CD14-positive monocyte (primary cell): Measurements from ENCODE around the gene PRXL2B. TPM values are rescaled to one million over a fixed set of nuclear protein-coding genes. Genes with fewer than 3 reads are reported as not detected.

Experiments
- DNase-seq, 3 donors: peaks; one replicate each; pipeline ENCODE4 v3.0.0-alpha.2; 2011 to 2022
- H2AFZ ChIP-seq: 2 replicates; pipeline ENCODE4 v1.6.0; 2012; ENCODE audit warnings: mild to moderate bottlenecking, low read depth, low read length, inconsistent platforms; ENCODE audit not compliant: insufficient read depth, poor library complexity, severe bottlenecking
- H3K27ac ChIP-seq, 2 donors: 1 replicate in 1 of 2; 2 replicates in 1 of 2; pipeline ENCODE4 v1.5.1; 2012 to 2013; ENCODE audit warnings: low read length in 2 of 2, control low read depth in 1 of 2, inconsistent platforms in 1 of 2, low read depth in 1 of 2, mild to moderate bottlenecking in 1 of 2
- H3K27me3 ChIP-seq, 2 donors: one replicate each; pipeline versions ENCODE4 v1.6.0 to v1.6.1; 2011 to 2013; ENCODE audit warnings: low read length in 2 of 2; ENCODE audit not compliant: control insufficient read depth in 2 of 2, insufficient read depth in 2 of 2
- H3K36me3 ChIP-seq, 2 donors: replicated peaks in 1 of 2; 1 replicate in 1 of 2; 2 replicates in 1 of 2; pipeline versions ENCODE4 v1.5.1 to v1.6.1; 2012 to 2013; ENCODE audit warnings: low read length in 2 of 2, control low read depth in 1 of 2, inconsistent platforms in 1 of 2, mild to moderate bottlenecking in 1 of 2; ENCODE audit not compliant: insufficient read depth in 2 of 2, control insufficient read depth in 1 of 2
- H3K4me1 ChIP-seq, 2 donors: 1 replicate in 1 of 2; 2 replicates in 1 of 2; pipeline versions ENCODE4 v1.5.1 to v1.6.1; 2012 to 2013; ENCODE audit warnings: low read length in 2 of 2, control low read depth in 1 of 2, inconsistent platforms in 1 of 2, mild to moderate bottlenecking in 1 of 2, moderate library complexity in 1 of 2; ENCODE audit not compliant: insufficient read depth in 2 of 2, control insufficient read depth in 1 of 2
- H3K4me2 ChIP-seq: replicated peaks from 2 replicates; pipeline ENCODE3; 2012; ENCODE audit warnings: low read length, moderate library complexity, mild to moderate bottlenecking; ENCODE audit not compliant: poor library complexity, severe bottlenecking; ENCODE audit errors: extremely low read depth
- H3K4me3 ChIP-seq, 3 experiments: fragments of 200-600 bp in 1 of 3; sonication (generic) in 1 of 3; replicated peaks in 1 of 3; 1 replicate in 2 of 3; 2 replicates in 1 of 3; pipeline ENCODE4 v1.5.1; 2011 to 2013; ENCODE audit warnings: low read length in 3 of 3, mild to moderate bottlenecking in 3 of 3, control low read depth in 2 of 3, low read depth in 2 of 3, inconsistent platforms in 1 of 3, moderate library complexity in 1 of 3
- H3K79me2 ChIP-seq: 2 replicates; pipeline ENCODE4 v1.6.0; 2012; ENCODE audit warnings: mild to moderate bottlenecking, control low read depth, inconsistent platforms, low read length, moderate library complexity; ENCODE audit not compliant: insufficient read depth
- H3K9ac ChIP-seq: 2 replicates; pipeline ENCODE4 v1.6.0; 2017; ENCODE audit warnings: low read length, mild to moderate bottlenecking; ENCODE audit not compliant: insufficient read depth, poor library complexity, severe bottlenecking
- H3K9me3 ChIP-seq, 2 donors: replicated peaks in 1 of 2; 1 replicate in 1 of 2; 2 replicates in 1 of 2; pipeline versions ENCODE4 v1.5.1 to v1.6.1; 2012 to 2013; ENCODE audit warnings: low read length in 2 of 2, control low read depth in 1 of 2; ENCODE audit not compliant: control insufficient read depth in 1 of 2, insufficient read depth in 1 of 2
- H4K20me1 ChIP-seq: 2 replicates; pipeline ENCODE4 v1.6.0; 2012; ENCODE audit warnings: mild to moderate bottlenecking, low read length, control low read depth, moderate library complexity; ENCODE audit not compliant: insufficient read depth
- H3K27ac Mint-ChIP-seq, 7 donors: one replicate each; pipeline ENCODE4 v1.8.0; 2020; ENCODE audit warnings: mild to moderate bottlenecking in 7 of 7, mixed read lengths in 7 of 7, moderate library complexity in 6 of 7, inconsistent platforms in 2 of 7
- H3K27me3 Mint-ChIP-seq, 3 donors: one replicate each; pipeline ENCODE4 v1.8.0; 2021 to 2022; ENCODE audit warnings: low read depth in 3 of 3, mild to moderate bottlenecking in 3 of 3, mixed read lengths in 3 of 3, moderate library complexity in 3 of 3, inconsistent platforms in 1 of 3
- H3K36me3 Mint-ChIP-seq, 2 donors: one replicate each; pipeline ENCODE4 v1.8.0; 2020; ENCODE audit warnings: mixed read lengths in 2 of 2, inconsistent platforms in 1 of 2, mild to moderate bottlenecking in 1 of 2
- H3K4me1 Mint-ChIP-seq: one replicate; pipeline ENCODE4 v1.8.0; 2020; ENCODE audit warnings: mild to moderate bottlenecking, mixed read lengths
- H3K4me3 Mint-ChIP-seq, 2 donors: one replicate each; pipeline ENCODE4 v1.8.0; 2020; ENCODE audit warnings: mild to moderate bottlenecking in 2 of 2, mixed read lengths in 2 of 2, moderate library complexity in 1 of 2
- H3K9me3 Mint-ChIP-seq, 7 donors: one replicate each; pipeline ENCODE4 v1.8.0; 2020 to 2022; ENCODE audit warnings: mixed read lengths in 7 of 7, mild to moderate bottlenecking in 6 of 7, moderate library complexity in 6 of 7, inconsistent platforms in 2 of 7
- CTCF ChIP-seq: fragments of 200-600 bp; IDR thresholded peaks from one replicate; pipeline ENCODE4 v1.8.0; 2022; ENCODE audit warnings: antibody characterized with exemption, mild to moderate bottlenecking
- WGBS: methylation state at CpG from one replicate; pipeline ENCODE4 v1.1.5; 2013; ENCODE audit warnings: missing lambda C conversion rate; ENCODE audit not compliant: insufficient coverage; 5-methylcytosine and 5-hydroxymethylcytosine counted together
- intact Hi-C, 2 donors: fragments of 100-400 bp; cut with micrococcal nuclease; formaldehyde crosslinking; loops; one replicate each; pipeline versions ENCODE4 v1.15.0 to v1.15.1; 2023
- polyA plus RNA-seq, 3 donors: library from polyadenylated mRNA; depleted of rRNA in 1 of 3; unstranded in 2 of 3; stranded (reverse) in 1 of 3; fragments of 300-500 nt in 2 of 3; fragments of >200 nt in 1 of 3; fragmentation: Illumina TruSeq in 2 of 3; gene quantifications; 1 replicate in 2 of 3; 2 replicates in 1 of 3; pipeline ENCODE4 v1.2.3, GENCODE V29; 2012 to 2021

The PRXL2B gene
- polyA plus RNA-seq, 3 donors, result 3.6 to 8.8 (median 6.0) TPM

DNA sequence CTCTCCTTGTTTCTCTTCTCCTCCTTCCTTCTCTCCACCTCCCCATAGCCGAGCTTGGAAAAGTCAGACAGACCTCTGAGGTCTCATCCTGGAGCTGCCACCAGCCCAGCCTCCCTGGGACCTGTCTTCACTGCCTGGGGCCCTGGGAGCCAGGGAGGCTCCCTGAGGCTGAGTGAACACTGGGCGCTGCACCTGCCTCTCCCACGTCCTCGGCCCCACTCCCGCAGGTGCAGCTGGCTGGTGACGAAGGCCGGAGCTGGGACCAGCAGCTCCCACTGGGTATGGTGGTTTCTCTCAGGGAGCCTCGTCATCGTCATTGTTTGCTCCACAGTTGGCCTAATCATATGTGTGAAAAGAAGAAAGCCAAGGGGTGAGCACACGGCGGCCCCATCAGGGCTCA, 25.1 kb upstream of the PRXL2B start:
- Mint-ChIP-seq H3K36me3 (peaks cover 44 to 59% of the 10 kb centered on the region in 2 donors), H3K9me3 (peaks cover 0 to 2% (median 0%) of the 10 kb centered on the region in 7 donors), H3K4me3 (no peak overlapping the region), H3K4me1 (peaks cover 14% of the 10 kb centered on the region), H3K27ac (peak overlapping the region in 5 of 7 donors; percentile 35 to 73 (median 51)), H3K27me3 (peaks cover 6 to 10% (median 9%) of the 10 kb centered on the region in 3 donors)
- no peak overlapping the region for H3K4me2 ChIP-seq
- H3K27ac ChIP-seq, result no peak overlapping the region
- peaks cover 64% of the 10 kb centered on the region for H4K20me1 ChIP-seq
- H3K27me3 ChIP-seq, result no peaks in the 10 kb centered on the region
- intact Hi-C loops, result no loop called here
- H3K36me3 ChIP-seq, result peaks cover 61 to 65% of the 10 kb centered on the region in 2 donors
- H3K9ac ChIP-seq, result no peak overlapping the region
- 98% methylated on average over 11 of the region's 11 CpGs for WGBS
- H2AFZ ChIP-seq, result no peak overlapping the region
- TF ChIP-seq CTCF, result no peak
- H3K4me1 ChIP-seq, result peaks cover 17 to 22% of the 10 kb centered on the region in 2 donors
- DNase-seq, result no peak
- H3K4me3 ChIP-seq, result no peak overlapping the region
- peaks cover 21% of the 10 kb centered on the region for H3K79me2 ChIP-seq
- no peaks in the 10 kb centered on the region for H3K9me3 ChIP-seq

DNA sequence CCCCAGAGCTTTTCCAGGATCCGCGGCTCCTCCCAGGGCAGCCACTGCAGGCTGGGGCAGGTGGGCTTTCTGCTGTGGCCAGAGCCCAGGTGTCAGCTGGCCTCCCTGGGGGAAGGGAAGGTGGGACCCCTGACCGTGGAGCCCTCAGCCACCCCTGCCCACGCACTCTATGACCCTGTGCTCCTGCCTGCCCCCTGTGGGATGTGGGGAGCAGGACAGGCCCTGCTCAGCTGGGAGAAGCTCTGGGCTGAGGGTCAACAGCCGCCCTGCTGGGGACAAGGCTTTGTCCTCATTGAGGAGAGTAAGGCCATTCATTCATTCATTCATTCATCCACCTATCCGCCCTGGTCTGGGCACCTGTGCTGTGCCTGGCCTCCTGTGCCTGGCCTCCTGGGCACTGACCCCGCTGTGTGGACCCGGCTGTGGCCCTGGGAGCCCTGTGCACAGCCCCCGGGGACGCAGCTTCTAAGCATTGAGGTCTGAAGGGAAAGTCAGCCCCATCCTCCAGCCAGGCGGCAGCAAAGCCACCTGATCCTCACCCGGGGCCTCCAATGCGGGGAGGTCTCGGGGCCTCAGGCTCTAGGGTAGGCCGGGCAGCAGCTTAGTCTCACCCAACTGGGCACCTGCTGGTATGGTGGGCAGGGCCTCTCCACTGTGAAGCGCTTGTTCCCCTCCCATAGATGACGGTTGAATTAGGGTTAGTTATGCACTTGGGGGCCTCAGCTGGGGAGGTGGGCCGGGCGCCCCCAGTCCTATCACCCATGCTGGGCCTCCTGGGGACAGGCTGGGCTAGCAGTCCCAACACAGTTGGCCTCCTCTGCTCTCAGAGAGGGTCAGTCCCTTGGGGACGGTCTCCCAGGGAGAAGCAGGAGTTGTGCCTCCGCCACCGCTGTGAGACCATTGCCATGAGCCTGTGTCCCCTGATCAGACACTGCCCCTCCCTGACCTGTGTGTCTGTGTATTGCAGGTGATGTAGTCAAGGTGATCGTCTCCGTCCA, 24.4 kb upstream of the PRXL2B start:
- DNase-seq, result no peak
- Histone ChIP-seq H3K4me3 (no peak overlapping the region), H3K4me1 (peaks cover 14 to 16% of the 10 kb centered on the region in 2 donors), H3K9me3 (no peaks in the 10 kb centered on the region), H3K9ac (no peak overlapping the region), H3K27ac (no peak overlapping the region), H3K36me3 (peaks cover 61 to 65% of the 10 kb centered on the region in 2 donors), H2AFZ (no peak overlapping the region), H3K79me2 (peaks cover 14% of the 10 kb centered on the region), H3K27me3 (no peaks in the 10 kb centered on the region), H3K4me2 (no peak overlapping the region), H4K20me1 (peaks cover 64% of the 10 kb centered on the region)
- peak; percentile 86 for TF ChIP-seq CTCF
- H3K27me3 Mint-ChIP-seq, result peaks cover 6 to 10% (median 10%) of the 10 kb centered on the region in 3 donors
- 99% methylated on average over 10 of the region's 24 CpGs for WGBS
- H3K27ac Mint-ChIP-seq, result no peak overlapping the region
- peaks cover 44 to 59% of the 10 kb centered on the region in 2 donors for H3K36me3 Mint-ChIP-seq
- H3K9me3 Mint-ChIP-seq, result no peaks in the 10 kb centered on the region
- intact Hi-C loops, result no loop called here
- peaks cover 14% of the 10 kb centered on the region for H3K4me1 Mint-ChIP-seq
- no peak overlapping the region for H3K4me3 Mint-ChIP-seq
